ENCODE results near the gene SULT4A1.

The SULT4A1 gene

DNA sequence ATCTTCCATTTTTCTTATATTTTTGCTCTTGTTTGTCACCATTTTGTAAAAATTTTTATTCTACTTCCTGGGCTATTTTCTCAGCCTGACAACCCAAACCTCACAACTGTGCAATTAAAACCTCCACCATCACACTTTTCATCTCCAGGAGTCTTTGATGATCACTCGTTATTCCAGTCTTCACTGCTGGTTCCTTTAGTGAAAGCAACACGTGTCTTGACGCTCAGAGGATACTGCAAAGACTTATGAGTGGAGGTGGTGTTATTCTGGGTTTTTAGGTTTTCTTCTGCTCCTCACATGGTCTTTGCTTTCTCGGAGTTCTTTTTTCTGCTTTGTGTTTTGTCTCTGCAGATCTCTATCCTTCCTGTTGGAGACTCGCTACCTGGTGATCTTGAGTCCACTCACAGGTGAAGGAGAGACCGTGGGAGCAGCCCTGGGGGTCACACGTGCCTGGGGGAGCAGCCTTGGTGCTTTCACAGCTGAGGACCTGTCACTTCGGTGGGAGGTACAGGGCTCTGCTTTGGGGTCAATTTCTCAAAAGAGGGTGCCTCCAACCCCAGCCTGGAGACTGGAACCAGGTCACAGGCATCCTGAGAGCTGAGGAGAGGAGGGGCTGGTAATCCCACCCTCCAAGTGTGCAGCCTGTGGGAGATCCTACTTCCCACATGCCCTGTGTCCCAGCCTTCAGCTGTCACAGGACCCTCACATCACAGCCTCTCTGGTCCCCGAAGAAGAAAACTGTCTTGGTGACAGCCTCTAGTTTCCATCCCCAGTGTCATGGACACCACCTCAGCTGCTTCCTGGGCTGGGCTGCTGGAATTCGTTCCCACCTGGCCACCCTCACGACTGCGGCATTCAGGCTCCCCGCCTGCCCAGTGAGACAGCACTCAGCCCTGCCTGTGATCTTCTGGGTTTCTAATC, 11.0 kb downstream of the SULT4A1 start:
- intact Hi-C loops (cut with DNase I): no loop called here
- peak in 5 of 42 donors; percentile 10 to 51 (median 21) for DNase-seq

DNA sequence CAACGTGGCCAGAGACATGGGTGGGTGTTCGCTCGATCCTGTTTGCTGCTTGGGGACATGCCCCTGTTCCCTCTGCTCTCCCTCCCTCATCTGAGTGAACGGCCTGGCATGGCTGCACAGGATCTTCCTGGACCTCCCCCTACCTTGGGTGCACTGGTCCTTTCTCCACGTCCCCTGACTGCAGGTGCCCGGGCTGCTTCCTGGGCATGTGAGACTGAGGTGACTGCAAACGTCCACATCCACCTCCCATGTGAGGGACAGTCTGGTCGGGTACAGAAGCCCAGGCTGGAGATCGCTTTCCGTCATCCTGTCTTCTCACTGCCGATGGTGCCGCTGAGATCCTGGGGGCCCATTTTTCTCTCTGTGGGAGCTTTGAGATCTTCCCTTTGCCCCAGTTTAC, 11.8 kb downstream of the SULT4A1 start:
- peak in 5 of 42 donors; percentile 5 to 29 (median 10) for DNase-seq
- intact Hi-C loops (cut with DNase I): no loop called here

DNA sequence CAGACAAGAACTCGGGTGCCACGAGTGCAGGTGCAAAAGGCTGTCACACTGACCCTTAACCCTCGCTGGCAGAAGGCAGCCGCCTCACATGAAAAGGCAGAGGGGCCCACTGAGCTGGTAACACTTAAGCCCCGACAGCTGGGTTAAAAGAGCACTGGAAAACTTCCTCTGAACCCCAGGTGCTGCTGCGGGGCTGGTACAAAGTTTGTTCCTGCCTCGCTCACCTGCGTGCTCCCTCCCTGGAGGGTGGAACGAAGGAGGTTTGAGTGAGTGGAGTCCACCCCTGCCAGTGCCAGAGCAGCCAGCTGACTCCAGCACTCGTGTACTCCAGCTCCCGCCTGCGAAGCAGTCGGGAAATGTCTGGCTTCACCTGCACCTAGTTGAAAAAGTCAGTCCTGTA, 12.6 kb downstream of the SULT4A1 start:
- DNase-seq: peak in 20 of 42 donors; percentile 20 to 75 (median 46)
- intact Hi-C loops (cut with DNase I): no loop called here

DNA sequence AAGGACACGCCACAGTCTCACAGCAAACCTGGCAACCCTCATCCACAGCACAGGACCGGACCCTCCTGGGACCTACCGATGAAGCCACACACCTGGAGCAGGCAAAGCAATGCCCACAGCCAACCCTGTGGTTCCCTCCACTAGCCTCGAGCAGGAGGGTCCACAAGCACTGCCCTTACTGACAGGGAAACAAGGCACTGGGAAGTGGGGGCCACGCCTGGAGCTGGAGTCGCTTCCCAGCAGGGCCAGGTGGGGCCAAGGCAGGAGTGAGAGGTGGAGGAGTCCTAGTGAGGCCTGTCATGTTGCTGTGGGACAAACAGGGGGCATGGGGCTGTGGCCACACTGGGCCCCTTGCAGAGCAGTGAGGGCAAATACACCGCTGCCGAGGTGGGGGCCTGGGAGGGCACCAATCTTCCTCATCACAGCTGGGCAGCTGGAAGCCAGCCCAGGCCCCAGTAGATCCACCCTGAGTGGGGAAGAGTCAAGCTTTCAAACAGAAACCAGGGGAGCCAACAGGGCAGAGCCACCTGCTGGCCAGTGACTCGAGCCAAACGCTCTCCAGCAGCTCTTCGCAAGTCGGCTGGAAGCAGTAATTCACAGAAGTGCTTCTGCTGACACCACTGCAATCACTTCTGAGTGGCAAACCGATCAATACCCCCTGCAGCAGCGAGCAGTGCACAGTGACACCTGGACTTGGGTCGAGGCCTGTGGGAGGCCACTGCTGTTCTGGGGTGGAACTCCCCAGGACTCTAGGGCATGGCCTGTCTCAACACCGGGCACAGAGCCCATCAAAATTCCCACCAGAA, 13.7 kb downstream of the SULT4A1 start:
- intact Hi-C loops (cut with DNase I): no loop called here
- DNase-seq: peak in 9 of 42 donors; percentile 5 to 34 (median 14)

DNA sequence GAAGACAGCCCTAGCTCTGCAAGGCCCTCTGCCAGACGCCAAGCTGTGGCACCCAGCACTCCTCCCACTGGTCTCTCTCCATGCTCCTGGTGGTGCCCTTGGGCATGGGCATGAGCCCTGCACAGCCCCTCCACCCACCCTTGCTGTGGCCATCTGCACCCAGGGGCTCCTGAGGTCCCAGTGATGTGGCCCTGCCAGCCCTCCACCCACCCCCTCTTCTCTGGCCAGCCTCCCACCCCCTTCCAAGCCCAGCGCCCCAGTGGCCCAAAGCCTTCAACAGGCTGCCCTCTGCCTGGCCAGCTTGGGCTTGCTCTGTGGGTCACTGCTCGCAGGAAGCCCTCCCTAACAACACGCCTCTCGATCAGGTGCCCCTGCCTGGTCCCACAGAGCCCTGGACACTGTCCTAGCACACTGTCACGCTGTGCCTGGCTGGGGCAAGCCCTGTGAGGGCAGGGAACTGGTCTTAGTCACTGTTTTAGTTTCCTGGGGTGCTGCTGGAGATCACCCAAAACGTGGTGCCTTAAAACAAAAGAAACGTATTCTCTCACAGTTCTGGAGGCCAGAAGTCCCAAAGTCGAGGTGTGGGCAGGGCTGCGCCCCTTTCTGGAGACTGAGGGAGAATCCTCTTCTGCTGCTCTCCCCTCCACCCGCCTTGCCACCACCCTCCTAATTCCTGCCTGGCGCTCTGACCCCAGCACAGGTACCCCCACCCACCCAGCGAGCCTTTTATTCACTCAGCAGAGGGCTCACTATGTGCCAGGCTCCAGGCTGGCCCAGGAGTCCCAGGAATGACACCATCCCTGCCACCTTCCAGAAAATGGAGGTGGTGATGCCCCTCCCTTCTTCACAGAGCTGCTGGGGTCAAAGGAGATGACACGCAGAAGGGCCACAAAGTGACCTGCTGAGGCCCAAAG, 14.7 kb downstream of the SULT4A1 start:
- intact Hi-C loops (cut with DNase I): no loop called here
- DNase-seq: peak in 4 of 42 donors; percentile 2 to 12 (median 6)

DNA sequence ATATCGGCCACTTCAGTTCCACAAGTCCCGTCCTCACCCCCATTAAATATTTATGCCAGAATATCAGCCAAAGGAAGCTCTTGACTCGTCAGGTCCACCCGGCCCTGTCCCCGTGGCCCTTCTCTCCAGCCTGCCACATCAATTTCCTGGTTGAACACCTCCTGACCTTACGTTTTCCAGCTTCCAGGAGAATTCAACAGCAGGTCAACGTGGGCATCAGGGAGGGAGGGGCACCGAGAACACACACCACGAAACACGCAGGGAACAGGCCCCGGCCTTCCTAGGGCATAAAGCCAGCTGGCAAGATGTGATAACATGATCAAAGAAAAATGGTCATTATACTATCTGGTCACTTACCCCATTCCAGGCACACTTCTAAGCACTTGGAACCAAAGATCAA, 15.3 kb downstream of the SULT4A1 start:
- no peak for DNase-seq
- intact Hi-C loops (cut with DNase I): no loop called here

DNA sequence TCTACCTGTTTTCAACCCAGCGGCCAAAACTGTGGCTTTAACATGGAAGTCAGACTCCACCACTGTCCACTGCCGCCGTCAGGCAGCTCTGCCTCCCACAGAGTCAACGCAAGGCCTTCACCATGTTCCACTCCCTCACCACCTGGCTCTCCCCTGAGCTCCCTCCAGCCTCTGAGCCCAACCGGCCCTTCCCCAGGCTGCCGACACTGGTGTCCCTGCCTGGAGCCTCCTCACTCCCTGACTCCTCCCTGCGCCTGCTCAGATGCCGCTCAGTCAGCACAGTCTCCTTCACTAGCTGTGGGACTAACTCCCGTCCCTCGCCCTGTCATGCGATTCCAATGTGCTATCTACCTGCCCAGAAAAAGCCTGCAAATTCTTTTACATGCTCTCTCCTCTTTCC, 16.3 kb downstream of the SULT4A1 start:
- no peak for DNase-seq
- intact Hi-C loops (cut with DNase I): no loop called here

DNA sequence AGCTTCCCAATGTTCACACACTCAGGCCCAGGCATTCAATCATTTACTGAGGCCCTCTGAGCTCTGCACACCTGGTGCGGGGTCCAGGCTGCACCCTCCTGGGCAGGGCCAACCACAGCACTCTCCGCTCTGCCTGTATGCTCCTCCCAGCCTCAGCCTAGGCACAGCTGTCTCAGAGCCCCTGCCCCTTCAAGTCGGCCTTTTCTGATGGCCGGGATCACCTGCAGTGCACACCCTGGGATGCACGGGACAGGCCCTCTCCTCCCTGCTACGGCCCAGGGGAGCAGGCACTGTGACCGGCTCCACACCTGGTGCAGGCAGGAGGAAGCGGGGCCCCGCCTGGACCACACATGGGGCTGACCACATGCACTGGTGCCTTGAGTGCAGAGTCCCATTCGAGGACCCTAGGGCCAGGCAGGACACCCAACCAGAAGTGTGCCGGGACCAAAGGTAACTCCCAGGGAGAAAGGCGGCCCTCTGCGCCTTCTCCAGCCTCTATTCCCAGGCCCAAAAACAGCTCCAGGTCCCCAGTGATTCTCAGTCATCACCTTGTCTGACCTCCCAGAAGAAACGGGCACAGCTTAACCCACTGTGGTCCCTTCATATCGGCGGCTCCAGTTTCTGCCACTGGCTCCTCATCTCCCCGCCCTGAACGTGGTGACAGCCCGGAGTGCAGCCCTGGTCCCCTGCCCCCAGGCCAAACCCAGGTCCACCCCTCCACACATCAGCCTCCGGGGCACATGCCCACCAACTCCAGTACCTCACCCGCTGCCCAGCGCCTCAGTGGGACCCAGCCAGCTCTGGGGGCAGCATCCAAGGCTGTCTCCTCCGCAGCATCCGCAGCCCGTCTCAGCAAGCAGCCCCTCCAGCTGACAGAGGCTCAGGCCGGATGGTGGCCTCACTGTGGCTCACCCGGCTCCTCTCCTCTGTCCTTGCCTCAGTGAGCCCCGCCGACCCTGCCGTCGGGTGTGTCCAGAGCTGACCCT, 17.5 kb downstream of the SULT4A1 start:
- intact Hi-C loops (cut with DNase I): no loop called here

DNA sequence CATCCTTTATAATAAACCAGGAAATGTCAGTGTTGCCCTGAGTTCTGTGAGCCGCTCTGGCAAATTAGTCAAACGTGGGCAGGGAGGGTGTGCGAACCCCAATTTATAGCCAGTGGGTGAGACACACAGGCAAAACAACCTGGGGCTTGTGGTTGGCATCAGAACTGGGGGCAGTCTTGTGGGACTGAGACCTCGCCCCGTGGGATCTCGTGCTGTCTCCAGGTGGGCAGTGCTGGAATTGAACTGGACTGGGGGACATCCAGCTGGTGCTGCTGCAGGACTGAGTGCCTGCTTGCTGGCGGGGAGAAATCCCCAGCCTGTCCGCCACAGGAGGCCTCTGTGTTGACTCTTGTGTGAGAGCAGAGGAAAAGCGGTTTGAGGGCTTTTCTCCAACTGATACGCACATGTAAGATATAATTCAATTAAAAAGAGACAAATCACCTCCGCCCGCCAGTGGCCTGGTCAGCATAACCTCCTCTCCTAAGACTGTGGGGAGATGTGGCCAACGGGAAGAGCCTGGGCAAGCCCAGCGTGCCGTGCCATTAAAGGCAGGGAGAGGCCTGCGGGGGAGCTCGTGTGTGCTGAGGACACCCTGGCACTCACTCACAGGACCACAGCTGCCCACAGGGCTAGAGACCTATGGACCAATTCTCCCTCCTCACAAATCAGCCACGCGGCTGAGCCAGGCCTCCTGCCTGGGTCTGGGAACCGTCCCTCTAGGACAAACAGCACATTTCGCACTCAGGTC, 18.4 kb downstream of the SULT4A1 start:
- no peak for DNase-seq

More for the DNA sequence above, 17.5 kb downstream of the SULT4A1 start:
- no peak for DNase-seq

DNA sequence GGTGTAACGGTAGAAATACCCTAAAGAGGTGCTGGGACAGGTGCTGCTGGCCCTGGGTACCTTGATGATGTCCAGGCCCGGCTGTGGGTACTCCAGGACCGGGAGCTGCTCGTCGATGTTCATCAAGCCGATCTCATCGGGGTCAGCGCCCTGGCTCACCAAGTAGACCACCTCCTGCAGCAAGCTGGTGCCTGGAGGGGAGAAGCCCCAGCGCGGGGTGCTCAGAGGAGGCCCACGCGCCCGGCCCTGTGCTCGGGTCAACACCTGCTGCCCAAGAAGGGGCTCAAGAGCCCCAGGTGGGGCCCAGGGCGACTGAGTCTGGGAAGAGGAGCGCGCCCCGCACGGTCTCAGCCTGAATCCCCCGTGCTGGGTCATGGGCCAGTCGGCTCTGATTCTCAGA, 20.6 kb downstream of the SULT4A1 start:
- no peak for DNase-seq
- intact Hi-C loops (cut with DNase I): no loop called here

More for the DNA sequence above, 18.4 kb downstream of the SULT4A1 start:
- intact Hi-C loops (cut with DNase I): no loop called here

DNA sequence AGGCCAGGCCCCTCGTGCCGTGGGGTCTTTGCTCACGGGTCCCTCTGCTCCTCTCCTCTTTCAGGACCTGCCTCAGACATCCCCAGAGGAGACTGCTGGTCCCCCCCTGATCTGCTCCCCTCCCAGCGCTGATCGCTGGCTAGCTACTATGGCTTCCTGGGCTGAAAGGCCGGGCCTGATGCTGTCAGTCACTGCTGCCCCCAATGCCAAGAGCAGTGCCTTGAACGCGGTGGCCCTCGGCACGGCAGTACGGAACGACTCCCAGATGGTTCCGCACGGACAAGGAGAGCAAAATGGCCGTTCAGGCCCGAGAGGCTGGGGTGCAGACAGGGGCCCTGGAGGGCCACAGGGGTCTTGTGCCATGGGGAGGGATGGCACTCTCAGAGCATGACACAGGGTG, 21.5 kb downstream of the SULT4A1 start:
- DNase-seq: no peak
- intact Hi-C loops (cut with DNase I): no loop called here

DNA sequence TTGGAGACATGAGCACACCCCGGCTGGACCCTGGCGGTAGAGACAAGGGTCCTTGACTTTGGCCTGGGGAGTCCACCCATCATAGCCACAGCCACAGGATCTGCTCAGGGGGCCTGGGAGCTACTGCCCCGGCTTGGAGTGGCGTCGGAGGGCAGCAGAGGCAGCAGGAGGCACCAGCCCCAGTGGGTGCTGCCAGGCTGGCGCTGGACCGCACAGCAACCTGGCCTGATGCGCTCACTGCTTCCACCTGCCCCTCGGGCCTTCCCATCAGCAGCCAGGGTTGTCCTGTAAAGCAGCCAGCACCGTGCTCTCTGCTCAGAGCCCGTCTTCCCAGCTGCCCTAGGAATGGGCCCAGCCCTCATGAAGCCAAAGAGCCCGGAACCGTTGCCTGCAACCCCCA, 21.9 kb downstream of the SULT4A1 start:
- no peak for DNase-seq
- intact Hi-C loops (cut with DNase I): no loop called here

DNA sequence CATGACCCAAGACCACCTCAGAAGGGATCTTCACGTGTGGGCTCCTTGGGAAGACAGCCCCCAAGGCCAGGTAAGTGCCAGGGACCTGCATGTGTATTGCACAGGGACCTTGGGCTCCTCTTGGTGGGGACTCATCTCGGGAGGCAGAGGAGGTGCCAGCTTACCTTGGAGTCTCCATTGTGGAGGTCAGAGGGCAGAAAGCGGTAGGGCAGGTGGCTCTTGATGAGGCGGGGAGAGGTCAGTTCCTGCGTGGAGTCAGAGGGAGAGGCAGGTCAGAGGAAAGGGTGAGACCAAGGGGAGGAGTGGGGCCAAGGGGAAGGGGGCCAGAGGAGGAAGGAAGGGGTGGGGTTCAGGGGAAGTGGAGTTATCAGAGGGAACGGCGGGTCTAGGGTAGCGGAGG, 22.5 kb downstream of the SULT4A1 start:
- DNase-seq: no peak
- intact Hi-C loops (cut with DNase I): no loop called here

DNA sequence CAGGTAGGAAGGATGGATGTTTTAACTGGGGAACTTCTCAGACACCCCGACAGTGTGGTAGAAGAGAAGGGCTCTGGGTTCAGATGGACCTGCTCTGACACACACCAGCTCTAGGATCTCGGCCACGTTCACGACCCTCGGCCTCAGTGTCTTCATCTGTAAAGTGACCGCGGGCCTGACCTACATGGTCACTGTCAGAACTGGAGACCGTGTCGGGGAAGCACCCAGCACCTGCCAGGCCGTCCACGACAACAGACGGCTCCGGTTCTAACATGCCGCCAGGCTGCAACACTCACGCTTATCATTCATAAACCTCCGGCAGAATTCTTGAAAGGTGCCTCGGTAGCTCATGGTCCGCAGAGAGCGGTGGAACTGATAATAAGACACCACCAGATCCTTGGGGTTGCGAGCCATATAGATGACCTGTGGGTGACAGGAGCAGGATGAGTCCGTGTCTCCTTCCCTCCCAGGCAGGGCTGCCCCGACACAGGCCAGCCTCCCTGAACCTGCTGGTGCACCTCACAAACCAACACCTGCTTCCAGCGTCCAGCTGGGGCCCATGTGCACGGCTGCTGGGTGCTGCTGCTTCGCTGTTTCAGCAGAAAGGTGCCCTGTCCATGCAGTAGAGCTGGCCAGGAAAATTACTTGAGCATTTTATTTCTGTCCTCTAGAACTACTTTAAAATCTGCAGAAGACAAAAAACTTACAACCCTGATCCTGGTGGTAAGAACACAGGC, 23.6 kb downstream of the SULT4A1 start:
- intact Hi-C loops (cut with DNase I): no loop called here
- DNase-seq: no peak

DNA sequence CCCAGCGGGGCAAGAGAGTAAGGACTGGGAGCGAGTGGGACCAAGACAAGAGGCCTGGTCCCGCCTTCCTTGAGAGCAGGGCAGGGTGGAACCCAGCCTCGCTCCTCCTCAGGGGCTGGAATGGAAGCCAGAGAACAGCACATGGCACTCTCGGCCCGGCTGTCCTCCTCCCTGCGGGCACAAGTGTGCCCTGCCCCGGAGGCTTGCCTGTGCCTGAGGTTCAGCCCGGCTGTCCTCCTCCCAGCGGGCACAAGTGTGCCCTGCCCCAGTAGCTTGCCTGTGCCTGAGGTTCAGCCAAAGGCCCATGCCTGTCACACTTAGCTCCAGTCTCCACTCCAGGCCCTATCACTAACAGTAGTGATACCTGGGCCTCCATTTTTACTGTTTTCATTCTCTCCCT, 24.2 kb downstream of the SULT4A1 start:
- intact Hi-C loops (cut with DNase I): no loop called here
- DNase-seq: no peak

DNA sequence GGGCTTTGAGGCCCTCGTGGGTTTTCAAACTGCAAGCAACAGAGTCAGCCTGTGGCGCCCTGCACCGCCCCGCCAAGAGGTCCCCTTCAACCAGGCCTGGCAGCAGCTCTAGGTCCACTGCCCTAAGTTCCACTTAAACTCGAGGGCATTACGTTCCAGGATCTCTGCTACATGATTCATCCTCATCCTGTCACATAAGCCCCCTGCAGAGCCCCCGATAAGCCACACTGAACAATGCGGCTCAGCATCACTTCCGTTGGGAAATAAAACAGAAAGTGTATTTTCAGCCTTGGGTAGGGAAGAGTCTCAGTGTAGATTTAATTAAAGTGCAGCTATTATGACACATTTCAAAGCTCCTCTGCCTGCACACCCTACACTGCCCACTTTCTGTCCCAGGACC, 24.6 kb downstream of the SULT4A1 start:
- no peak for DNase-seq
- intact Hi-C loops (cut with DNase I): no loop called here

DNA sequence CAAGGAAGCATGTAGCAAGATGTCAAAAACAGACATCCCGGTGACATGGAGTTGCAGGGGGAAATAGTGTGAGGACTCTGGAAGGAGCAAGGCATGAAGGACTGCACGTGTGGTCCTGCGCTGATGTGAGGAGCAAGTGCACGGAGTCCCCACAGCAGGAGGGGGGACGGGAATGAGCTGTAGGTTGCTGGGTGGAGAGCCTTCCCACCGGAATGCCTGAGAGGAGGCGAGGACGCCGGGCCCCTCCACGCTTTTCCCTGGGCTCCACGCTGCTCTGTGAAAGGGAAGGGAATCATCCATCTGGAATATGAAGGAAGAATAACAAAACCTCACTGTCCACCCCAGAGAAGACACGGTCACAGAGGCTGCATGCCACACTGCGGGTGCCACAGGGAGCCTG, 26.6 kb downstream of the SULT4A1 start:
- DNase-seq: no peak
- intact Hi-C loops (cut with DNase I): no loop called here

All from head of caudate nucleus (tissue), 42 donors.